A673 (cell line): ENCODE results near the gene PCDHGA12.

Experiments used
- CTCF ChIP-seq: fragments of 300-800, 200-600 bp; sonication (generic); conservative IDR thresholded peaks from 2 replicates; pipeline ENCODE4 v1.5.1; 2017; ENCODE audit warnings: low read depth, mild to moderate bottlenecking, antibody characterized with exemption, low read length, moderate library complexity, mixed read lengths
- EZH2 ChIP-seq: fragments of 200-600 bp; sonication (generic); IDR thresholded peaks from 2 replicates; pipeline ENCODE4 v1.6.1; 2017; ENCODE audit warnings: borderline replicate concordance, low read depth, mild to moderate bottlenecking, mixed read lengths, antibody characterized with exemption, low read length; ENCODE audit not compliant: poor library complexity, severe bottlenecking

DNA sequence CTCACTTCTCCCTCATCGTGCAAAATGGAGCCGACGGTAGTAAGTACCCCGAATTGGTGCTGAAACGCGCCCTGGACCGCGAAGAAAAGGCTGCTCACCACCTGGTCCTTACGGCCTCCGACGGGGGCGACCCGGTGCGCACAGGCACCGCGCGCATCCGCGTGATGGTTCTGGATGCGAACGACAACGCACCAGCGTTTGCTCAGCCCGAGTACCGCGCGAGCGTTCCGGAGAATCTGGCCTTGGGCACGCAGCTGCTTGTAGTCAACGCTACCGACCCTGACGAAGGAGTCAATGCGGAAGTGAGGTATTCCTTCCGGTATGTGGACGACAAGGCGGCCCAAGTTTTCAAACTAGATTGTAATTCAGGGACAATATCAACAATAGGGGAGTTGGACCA, 979 bp downstream of the PCDHGA12 start:
- TF ChIP-seq CTCF: no peak
- TF ChIP-seq EZH2: no peak
